ENCODE results near the gene KIAA0753. TPM values are rescaled to one million over a fixed set of nuclear protein-coding genes. Genes with fewer than 3 reads are reported as not detected.

The KIAA0753 gene
- total RNA-seq, 1 donor from 2014 or later, result 7.0 TPM

DNA sequence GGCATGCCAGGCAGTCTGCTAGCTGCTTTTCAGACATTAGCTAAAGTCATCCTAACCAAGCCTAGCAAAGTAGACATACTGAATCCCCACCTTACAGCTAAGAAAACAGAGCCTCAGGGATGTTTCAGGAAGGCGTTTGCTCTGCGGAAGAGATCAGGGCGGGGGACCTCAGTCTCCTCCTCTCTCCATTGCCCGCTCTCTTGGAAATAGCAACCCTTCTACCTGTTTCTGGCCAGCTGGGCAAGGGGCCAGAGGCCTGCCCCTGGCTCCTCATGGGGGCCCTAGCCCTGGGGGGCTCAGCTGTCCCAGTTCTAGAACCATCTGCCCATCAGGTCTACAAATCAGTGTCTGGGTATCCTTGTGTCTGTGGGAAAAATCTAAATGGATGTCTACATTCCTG, 98.6 kb downstream of the KIAA0753 start:
- Histone ChIP-seq H3K27me3 (ENCODE audit: low read depth) (peaks cover 8% of the 10 kb centered on the region), H3K36me3 (no peaks in the 10 kb centered on the region), H3K4me3 (no peak overlapping the region), H3K9me3 (replicated peaks) (peaks cover 8% of the 10 kb centered on the region), H3K27ac (replicated peaks) (no peak overlapping the region), H3K4me1 (no peaks in the 10 kb centered on the region)
- intact Hi-C loops (cut with micrococcal nuclease), result no loop called here
- DNase-seq, result no peak
- TF ChIP-seq, protein P1, sequence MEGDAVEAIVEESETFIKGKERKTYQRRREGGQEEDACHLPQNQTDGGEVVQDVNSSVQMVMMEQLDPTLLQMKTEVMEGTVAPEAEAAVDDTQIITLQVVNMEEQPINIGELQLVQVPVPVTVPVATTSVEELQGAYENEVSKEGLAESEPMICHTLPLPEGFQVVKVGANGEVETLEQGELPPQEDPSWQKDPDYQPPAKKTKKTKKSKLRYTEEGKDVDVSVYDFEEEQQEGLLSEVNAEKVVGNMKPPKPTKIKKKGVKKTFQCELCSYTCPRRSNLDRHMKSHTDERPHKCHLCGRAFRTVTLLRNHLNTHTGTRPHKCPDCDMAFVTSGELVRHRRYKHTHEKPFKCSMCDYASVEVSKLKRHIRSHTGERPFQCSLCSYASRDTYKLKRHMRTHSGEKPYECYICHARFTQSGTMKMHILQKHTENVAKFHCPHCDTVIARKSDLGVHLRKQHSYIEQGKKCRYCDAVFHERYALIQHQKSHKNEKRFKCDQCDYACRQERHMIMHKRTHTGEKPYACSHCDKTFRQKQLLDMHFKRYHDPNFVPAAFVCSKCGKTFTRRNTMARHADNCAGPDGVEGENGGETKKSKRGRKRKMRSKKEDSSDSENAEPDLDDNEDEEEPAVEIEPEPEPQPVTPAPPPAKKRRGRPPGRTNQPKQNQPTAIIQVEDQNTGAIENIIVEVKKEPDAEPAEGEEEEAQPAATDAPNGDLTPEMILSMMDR (IDR thresholded peaks at IDR 0.05; ENCODE audit: borderline replicate concordance), result no peak

DNA sequence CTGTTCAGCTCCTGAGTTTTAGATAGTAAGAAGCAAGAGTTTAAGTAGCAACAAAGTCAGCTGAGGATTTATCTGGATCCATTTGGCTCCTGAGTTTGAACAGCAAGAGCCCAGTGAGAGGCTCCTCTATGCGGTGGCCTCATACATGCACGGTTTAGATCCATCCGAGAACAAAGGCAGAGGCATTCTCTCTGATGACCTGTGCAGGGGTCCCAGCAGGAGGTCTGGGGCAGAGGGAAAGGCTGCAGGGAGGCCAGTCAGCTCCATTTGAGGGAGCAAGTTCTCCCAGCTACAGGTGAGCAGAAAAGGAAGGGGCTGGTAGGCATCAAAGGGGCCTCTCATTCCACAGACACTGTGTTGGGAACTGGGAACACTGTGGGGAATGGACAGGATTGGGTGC, 100.6 kb downstream of the KIAA0753 start:
- peaks cover 8% of the 10 kb centered on the region for H3K9me3 ChIP-seq (replicated peaks)
- no peaks in the 10 kb centered on the region for H3K36me3 ChIP-seq
- no peak for DNase-seq
- TF ChIP-seq, protein P1 (IDR thresholded peaks at IDR 0.05; ENCODE audit: borderline replicate concordance), result no peak
- no peaks in the 10 kb centered on the region for H3K4me1 ChIP-seq
- H3K27ac ChIP-seq (replicated peaks), result no peak overlapping the region
- intact Hi-C loops (cut with micrococcal nuclease), result no loop called here
- no peak overlapping the region for H3K4me3 ChIP-seq
- peaks cover 8% of the 10 kb centered on the region for H3K27me3 ChIP-seq (ENCODE audit: low read depth)

DNA sequence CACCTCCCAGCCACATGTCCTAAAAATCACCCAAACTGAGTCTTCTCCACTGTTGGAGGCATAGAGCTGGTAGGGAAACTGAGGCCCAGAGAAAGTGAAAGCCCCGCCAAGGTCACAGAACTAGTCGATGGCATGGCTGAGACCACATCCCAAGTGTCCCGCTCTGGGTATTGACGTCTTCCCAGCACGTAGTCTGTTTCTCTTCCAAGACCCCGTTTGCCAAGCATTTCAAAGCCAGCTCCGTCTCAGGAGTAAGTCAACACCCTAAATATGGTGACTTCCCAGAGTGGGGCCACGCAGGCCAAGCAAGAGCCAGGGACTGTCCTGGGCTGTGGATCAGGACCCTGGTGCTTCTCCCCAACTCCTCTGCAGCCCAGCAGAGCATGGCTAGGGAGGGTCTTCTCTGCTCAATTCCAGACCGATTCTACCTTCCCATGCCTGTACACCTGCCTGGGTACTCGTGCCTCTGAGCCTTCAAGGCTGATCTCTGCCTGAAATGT, 103.9 kb downstream of the KIAA0753 start:
- peaks cover 8% of the 10 kb centered on the region for H3K9me3 ChIP-seq (replicated peaks)
- TF ChIP-seq, protein P1 (IDR thresholded peaks at IDR 0.05; ENCODE audit: borderline replicate concordance), result no peak

DNA sequence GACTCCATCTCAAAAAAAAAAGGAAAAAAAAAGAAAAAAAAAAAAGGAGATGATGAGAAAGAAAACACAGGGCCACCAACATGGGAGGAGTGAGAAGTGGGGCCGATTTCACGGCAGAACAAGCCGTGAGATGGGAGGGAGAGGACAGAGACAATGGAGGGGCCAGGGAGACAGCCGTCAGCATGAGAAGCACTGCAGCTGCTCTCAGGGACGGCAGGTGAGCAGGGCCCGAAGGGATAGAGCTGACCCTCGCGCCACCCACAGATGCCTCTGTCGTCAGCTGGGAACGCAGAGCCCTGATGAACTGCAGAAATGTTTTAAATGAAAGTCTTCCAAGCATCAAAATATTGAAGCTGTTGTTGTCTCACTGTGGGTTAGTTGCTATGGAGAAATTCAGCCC, 104.5 kb downstream of the KIAA0753 start:
- TF ChIP-seq, protein P1 (IDR thresholded peaks at IDR 0.05; ENCODE audit: borderline replicate concordance), result no peak
- no peaks in the 10 kb centered on the region for H3K36me3 ChIP-seq
- intact Hi-C loops (cut with micrococcal nuclease), result no loop called here
- peaks cover 8% of the 10 kb centered on the region for H3K4me1 ChIP-seq
- DNase-seq, result no peak
- no peak overlapping the region for H3K27ac ChIP-seq (replicated peaks)
- no peak overlapping the region for H3K4me3 ChIP-seq
- H3K9me3 ChIP-seq (replicated peaks), result peaks cover 8% of the 10 kb centered on the region
- H3K27me3 ChIP-seq (ENCODE audit: low read depth), result peaks cover 8% of the 10 kb centered on the region

More for the DNA sequence above, 103.9 kb downstream of the KIAA0753 start:
- H3K36me3 ChIP-seq, result no peaks in the 10 kb centered on the region
- intact Hi-C loops (cut with micrococcal nuclease), result no loop called here
- H3K27me3 ChIP-seq (ENCODE audit: low read depth), result peaks cover 8% of the 10 kb centered on the region
- H3K4me1 ChIP-seq, result peaks cover 8% of the 10 kb centered on the region
- H3K27ac ChIP-seq (replicated peaks), result no peak overlapping the region
- H3K4me3 ChIP-seq, result no peak overlapping the region
- no peak for DNase-seq

DNA sequence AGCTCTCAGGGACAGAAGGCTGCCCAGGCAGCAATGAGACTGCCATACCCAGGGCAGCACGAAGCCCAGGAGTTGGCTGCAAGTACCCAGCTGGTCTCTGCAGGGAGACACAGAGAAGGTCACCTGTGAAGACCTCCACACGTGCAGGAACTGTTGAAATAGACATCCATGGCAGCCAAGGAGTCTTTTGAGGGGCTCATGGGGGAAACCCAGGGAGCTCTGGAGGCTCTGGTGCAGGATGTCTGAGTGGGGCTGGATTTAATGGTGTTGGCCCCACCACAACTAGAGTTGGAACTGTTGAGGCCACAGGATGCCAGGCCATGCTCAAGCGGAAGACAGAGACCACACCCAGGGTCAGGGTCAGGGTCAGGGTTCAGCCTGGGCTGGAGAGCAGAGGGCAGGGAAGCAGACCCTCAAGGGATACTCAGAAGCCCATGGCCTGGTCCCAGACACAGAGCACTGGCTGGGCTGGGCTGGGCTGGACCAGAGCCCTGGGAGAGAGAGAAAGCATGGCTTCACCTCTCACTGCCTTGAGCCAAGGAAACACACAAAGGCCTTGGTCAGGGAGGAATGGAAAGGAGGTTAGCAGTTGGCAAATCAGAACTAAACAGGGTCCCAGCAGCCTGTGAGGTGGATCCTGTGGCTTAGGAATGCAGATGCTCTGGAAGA, 105.5 kb downstream of the KIAA0753 start:
- H3K27ac ChIP-seq (replicated peaks), result no peak overlapping the region
- peaks cover 8% of the 10 kb centered on the region for H3K4me1 ChIP-seq
- H3K36me3 ChIP-seq, result no peaks in the 10 kb centered on the region
- no peak for DNase-seq
- peaks cover 4% of the 10 kb centered on the region for H3K27me3 ChIP-seq (ENCODE audit: low read depth)
- H3K4me3 ChIP-seq, result no peak overlapping the region
- TF ChIP-seq, protein P1 (IDR thresholded peaks at IDR 0.05; ENCODE audit: borderline replicate concordance), result no peak
- H3K9me3 ChIP-seq (replicated peaks), result peaks cover 8% of the 10 kb centered on the region
- intact Hi-C loops (cut with micrococcal nuclease), result no loop called here

Measured in left ventricle myocardium inferior (tissue), 1 donor.